ENCODE results near the gene IRF2.

The IRF2 gene

DNA sequence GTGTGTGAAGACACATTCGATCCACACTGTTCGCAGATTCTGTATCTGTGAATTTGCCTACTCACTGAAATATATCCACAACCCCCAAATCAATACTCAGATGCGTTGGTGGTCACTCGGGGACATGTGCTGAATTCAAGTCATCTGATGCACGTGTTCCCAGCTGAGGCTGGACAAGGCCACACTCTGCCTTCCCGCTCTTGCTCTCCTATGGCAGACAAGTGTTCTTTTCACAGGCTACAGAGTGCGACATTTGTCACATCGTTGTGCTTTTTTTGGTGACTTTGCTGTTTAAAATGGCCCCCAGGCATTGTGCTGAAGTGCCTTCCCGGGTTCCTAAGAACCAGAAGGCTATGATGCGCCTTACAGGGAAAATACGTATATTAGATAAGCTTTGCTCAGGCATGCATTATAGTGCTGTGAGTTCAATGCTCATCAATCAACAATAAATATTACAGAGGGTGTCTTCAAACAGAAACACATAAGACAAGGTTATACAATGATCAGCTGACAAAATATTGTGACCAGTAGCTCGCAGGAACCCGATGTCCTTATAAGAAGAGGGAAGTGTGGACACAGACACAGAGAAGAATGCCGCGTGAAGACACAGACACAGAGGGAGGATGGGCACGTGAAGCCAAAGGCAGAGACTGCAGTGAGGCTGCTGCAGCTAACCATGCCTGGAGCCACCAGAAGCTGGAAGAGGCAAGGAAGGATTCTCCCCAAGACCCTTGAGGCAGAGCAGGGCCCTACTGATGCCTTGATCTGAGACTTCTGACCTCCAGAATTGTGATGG, 42.0 kb downstream of the IRF2 start:
- DNase-seq = no peak
- H3K9me3 ChIP-seq (replicated peaks; ENCODE audit: insufficient read depth, low read length) = no peaks in the 10 kb centered on the region
- no peak overlapping the region for H3K9ac ChIP-seq (ENCODE audit: low read length)
- no peak overlapping the region for H3K27ac ChIP-seq (ENCODE audit: low read length)
- no peak overlapping the region for H3K4me2 ChIP-seq (ENCODE audit: low read depth, low read length)
- no peak overlapping the region for H3K4me3 ChIP-seq (ENCODE audit: low read length)
- no peak for TF ChIP-seq EZH2phosphoT487 (IDR thresholded peaks at IDR 0.05; ENCODE audit: low read length)
- no peak for TF ChIP-seq EZH2 (optimal IDR thresholded peaks at IDR 0.05; ENCODE audit: low read depth, low read length)
- H3K27me3 ChIP-seq (replicated peaks; ENCODE audit: insufficient read depth, low read length) = no peaks in the 10 kb centered on the region
- peaks cover 10% of the 10 kb centered on the region for H3K36me3 ChIP-seq (replicated peaks; ENCODE audit: insufficient read depth, low read length)
- H3K9me2 ChIP-seq (replicated peaks; ENCODE audit: insufficient read depth, low read length) = no peaks in the 10 kb centered on the region
- H2AFZ ChIP-seq (ENCODE audit: low read length) = no peak overlapping the region
- peaks cover 97% of the 10 kb centered on the region for H3K79me2 ChIP-seq (ENCODE audit: low read length)
- H3F3A ChIP-seq (ENCODE audit: insufficient read depth, low read length) = peaks cover 18% of the 10 kb centered on the region
- no peaks in the 10 kb centered on the region for H4K20me1 ChIP-seq (ENCODE audit: insufficient read depth, low read length)
- peaks cover 24% of the 10 kb centered on the region for H3K4me1 ChIP-seq (ENCODE audit: low read length)

DNA sequence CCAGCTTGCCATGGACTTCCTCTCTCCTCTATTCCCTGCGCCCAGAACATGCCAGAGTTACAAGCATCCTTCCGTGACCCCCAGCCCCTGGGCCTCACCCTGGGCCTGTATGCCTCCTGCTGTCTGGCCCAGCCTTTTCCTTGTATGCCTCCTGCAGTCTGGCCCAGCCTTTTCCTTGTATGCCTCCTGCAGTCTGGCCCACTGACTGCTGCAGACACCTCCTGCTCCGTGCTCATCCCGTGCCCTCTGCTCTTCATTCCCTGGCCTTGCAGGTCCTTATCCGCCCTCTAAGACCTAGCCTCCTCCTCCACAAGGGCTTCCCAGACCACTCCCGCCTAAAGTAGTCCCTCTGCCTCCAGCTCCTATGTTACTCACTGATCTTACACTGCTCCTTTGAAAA, 44.2 kb downstream of the IRF2 start:
- H3K4me3 ChIP-seq (ENCODE audit: low read length) = no peak overlapping the region

GRCh38 chr4:184428787-184429186, 45.6 kb downstream of the IRF2 start:
- Histone ChIP-seq H3K4me2 (ENCODE audit: low read depth, low read length) (no peak overlapping the region), H3K9me2 (replicated peaks; ENCODE audit: insufficient read depth, low read length) (no peaks in the 10 kb centered on the region), H3F3A (ENCODE audit: insufficient read depth, low read length) (peaks cover 25% of the 10 kb centered on the region), H3K27me3 (replicated peaks; ENCODE audit: insufficient read depth, low read length) (no peaks in the 10 kb centered on the region), H2AFZ (ENCODE audit: low read length) (no peak overlapping the region), H3K27ac (ENCODE audit: low read length) (peak overlapping the region; percentile 85; the same call in 1 of the 2 replicates), H3K4me3 (ENCODE audit: low read length) (no peak overlapping the region), H4K20me1 (ENCODE audit: insufficient read depth, low read length) (no peaks in the 10 kb centered on the region), H3K79me2 (ENCODE audit: low read length) (peaks cover 94% of the 10 kb centered on the region), H3K9ac (ENCODE audit: low read length) (no peak overlapping the region), H3K9me3 (replicated peaks; ENCODE audit: insufficient read depth, low read length) (no peaks in the 10 kb centered on the region), H3K4me1 (ENCODE audit: low read length) (peaks cover 57% of the 10 kb centered on the region), H3K36me3 (replicated peaks; ENCODE audit: insufficient read depth, low read length) (peaks cover 13% of the 10 kb centered on the region)
- TF ChIP-seq EZH2phosphoT487 (IDR thresholded peaks at IDR 0.05; ENCODE audit: low read length) (no peak), CTCF (IDR thresholded peaks at IDR 0.05; ENCODE audit: low read length) (no peak), EZH2 (optimal IDR thresholded peaks at IDR 0.05; ENCODE audit: low read depth, low read length) (no peak)
- DNase-seq = no peak

More for the DNA sequence above, 44.2 kb downstream of the IRF2 start:
- H3K79me2 ChIP-seq (ENCODE audit: low read length) = peaks cover 94% of the 10 kb centered on the region
- H3K9me2 ChIP-seq (replicated peaks; ENCODE audit: insufficient read depth, low read length) = no peaks in the 10 kb centered on the region
- H3K9me3 ChIP-seq (replicated peaks; ENCODE audit: insufficient read depth, low read length) = no peaks in the 10 kb centered on the region
- TF ChIP-seq EZH2 (optimal IDR thresholded peaks at IDR 0.05; ENCODE audit: low read depth, low read length) (no peak), CTCF (IDR thresholded peaks at IDR 0.05; ENCODE audit: low read length) (no peak), EZH2phosphoT487 (IDR thresholded peaks at IDR 0.05; ENCODE audit: low read length) (no peak)
- no peak overlapping the region; the same call in 1 of the 2 replicates for H3K27ac ChIP-seq (ENCODE audit: low read length)
- peaks cover 13% of the 10 kb centered on the region for H3K36me3 ChIP-seq (replicated peaks; ENCODE audit: insufficient read depth, low read length)
- H3K27me3 ChIP-seq (replicated peaks; ENCODE audit: insufficient read depth, low read length) = no peaks in the 10 kb centered on the region
- no peaks in the 10 kb centered on the region for H4K20me1 ChIP-seq (ENCODE audit: insufficient read depth, low read length)
- H3K4me1 ChIP-seq (ENCODE audit: low read length) = peaks cover 43% of the 10 kb centered on the region
- no peak overlapping the region for H3K9ac ChIP-seq (ENCODE audit: low read length)
- DNase-seq = no peak
- no peak overlapping the region for H3K4me2 ChIP-seq (ENCODE audit: low read depth, low read length)
- H3F3A ChIP-seq (ENCODE audit: insufficient read depth, low read length) = peaks cover 25% of the 10 kb centered on the region
- H2AFZ ChIP-seq (ENCODE audit: low read length) = no peak overlapping the region

GRCh38 chr4:184427687-184428086, 46.7 kb downstream of the IRF2 start:
- H3K4me3 ChIP-seq (ENCODE audit: low read length) = no peak overlapping the region
- no peaks in the 10 kb centered on the region for H4K20me1 ChIP-seq (ENCODE audit: insufficient read depth, low read length)
- peak overlapping the region; percentile 85 for H3K27ac ChIP-seq (ENCODE audit: low read length)
- no peaks in the 10 kb centered on the region for H3K9me2 ChIP-seq (replicated peaks; ENCODE audit: insufficient read depth, low read length)
- H3F3A ChIP-seq (ENCODE audit: insufficient read depth, low read length) = peaks cover 33% of the 10 kb centered on the region
- peaks cover 68% of the 10 kb centered on the region for H3K4me1 ChIP-seq (ENCODE audit: low read length)
- H3K9ac ChIP-seq (ENCODE audit: low read length) = peak overlapping the region; percentile 44; the same call in 1 of the 2 replicates
- no peaks in the 10 kb centered on the region for H3K27me3 ChIP-seq (replicated peaks; ENCODE audit: insufficient read depth, low read length)
- H3K4me2 ChIP-seq (ENCODE audit: low read depth, low read length) = peak overlapping the region; percentile 33
- H3K36me3 ChIP-seq (replicated peaks; ENCODE audit: insufficient read depth, low read length) = peaks cover 6% of the 10 kb centered on the region
- H3K79me2 ChIP-seq (ENCODE audit: low read length) = peaks cover 94% of the 10 kb centered on the region
- H2AFZ ChIP-seq (ENCODE audit: low read length) = no peak overlapping the region
- no peaks in the 10 kb centered on the region for H3K9me3 ChIP-seq (replicated peaks; ENCODE audit: insufficient read depth, low read length)
- TF ChIP-seq CTCF (IDR thresholded peaks at IDR 0.05; ENCODE audit: low read length) (no peak), EZH2phosphoT487 (IDR thresholded peaks at IDR 0.05; ENCODE audit: low read length) (no peak), EZH2 (optimal IDR thresholded peaks at IDR 0.05; ENCODE audit: low read depth, low read length) (no peak)
- no peak for DNase-seq
